H9 (cell line): ENCODE results near the gene ANKS3. TPM values are rescaled to one million over a fixed set of nuclear protein-coding genes. Genes with fewer than 3 reads are reported as not detected.
A peak's percentile ranks its signal among the peaks of the same experiment; 100 is the strongest.

Experiments
- DNase-seq: peaks from one replicate; pipeline ENCODE4 v3.0.0-alpha.2; 2017
- H2AFZ ChIP-seq: one replicate; pipeline ENCODE4 v1.6.1; 2013; ENCODE audit warnings: mild to moderate bottlenecking, low read length, control low read depth, moderate library complexity
- H2AK5ac ChIP-seq: 2 replicates; pipeline ENCODE4 v1.6.1; 2013; ENCODE audit warnings: low read length, control low read depth, mixed read lengths; ENCODE audit not compliant: insufficient read length
- H2BK120ac ChIP-seq: one replicate; pipeline ENCODE4 v1.6.1; 2013; ENCODE audit warnings: low read depth, mild to moderate bottlenecking, low read length, control low read depth, inconsistent platforms; ENCODE audit not compliant: poor library complexity, severe bottlenecking
- H2BK12ac ChIP-seq: 2 replicates; pipeline ENCODE4 v1.6.1; 2013; ENCODE audit warnings: low read length, control low read depth, mixed read lengths, low read depth; ENCODE audit not compliant: insufficient read length
- H2BK15ac ChIP-seq: 2 replicates; pipeline ENCODE4 v1.6.1; 2013; ENCODE audit warnings: low read depth, low read length, control low read depth
- H2BK20ac ChIP-seq: one replicate; pipeline ENCODE4 v1.6.1; 2013; ENCODE audit warnings: low read depth, mild to moderate bottlenecking, low read length, control low read depth, inconsistent platforms; ENCODE audit not compliant: poor library complexity, severe bottlenecking
- H2BK5ac ChIP-seq: 2 replicates; pipeline ENCODE4 v1.6.1; 2013; ENCODE audit warnings: low read length, control low read depth, mixed read lengths; ENCODE audit not compliant: insufficient read length
- H3K14ac ChIP-seq: 2 replicates; pipeline ENCODE4 v1.6.1; 2013; ENCODE audit warnings: low read length, control low read depth; ENCODE audit not compliant: insufficient read depth
- H3K18ac ChIP-seq: 2 replicates; pipeline ENCODE4 v1.6.1; 2013; ENCODE audit warnings: low read depth, mild to moderate bottlenecking, mixed read lengths, low read length, control low read depth; ENCODE audit not compliant: insufficient read length
- H3K23ac ChIP-seq: 2 replicates; pipeline ENCODE4 v1.6.1; 2013; ENCODE audit warnings: low read length, control low read depth, mixed read lengths, low read depth; ENCODE audit not compliant: insufficient read length
- H3K23me2 ChIP-seq: 2 replicates; pipeline ENCODE4 v1.6.1; 2013; ENCODE audit warnings: low read depth, mild to moderate bottlenecking, mixed read lengths, low read length, control low read depth; ENCODE audit not compliant: insufficient read length, poor library complexity, severe bottlenecking
- H3K27ac ChIP-seq: 2 replicates; pipeline ENCODE4 v1.5.1; 2013; ENCODE audit warnings: low read length, control low read depth, mixed read lengths, low read depth; ENCODE audit not compliant: insufficient read length
- H3K27me3 ChIP-seq: 2 replicates; pipeline ENCODE4 v1.6.1; 2013; ENCODE audit warnings: low read length, control low read depth, inconsistent platforms; ENCODE audit not compliant: insufficient read depth
- H3K4ac ChIP-seq: 2 replicates; pipeline ENCODE4 v1.6.1; 2013; ENCODE audit warnings: low read depth, mild to moderate bottlenecking, control low read depth, inconsistent platforms, low read length, moderate library complexity
- H3K4me1 ChIP-seq: 2 replicates; pipeline ENCODE4 v1.6.1; 2013; ENCODE audit warnings: low read length, control low read depth, inconsistent platforms; ENCODE audit not compliant: insufficient read depth
- H3K4me2 ChIP-seq: 2 replicates; pipeline ENCODE4 v1.6.1; 2013; ENCODE audit warnings: low read length, control low read depth, mixed read lengths; ENCODE audit not compliant: insufficient read length, insufficient read depth
- H3K56ac ChIP-seq: 2 replicates; pipeline ENCODE4 v1.6.1; 2013; ENCODE audit warnings: low read depth, mild to moderate bottlenecking, mixed read lengths, low read length, control low read depth; ENCODE audit not compliant: insufficient read length
- H3K79me1 ChIP-seq: 2 replicates; pipeline ENCODE4 v1.6.1; 2013; ENCODE audit warnings: low read depth, mild to moderate bottlenecking, moderate library complexity, low read length, control low read depth, inconsistent platforms; ENCODE audit not compliant: insufficient read depth, poor library complexity, severe bottlenecking
- H3K79me2 ChIP-seq: 2 replicates; pipeline ENCODE4 v1.6.1; 2013; ENCODE audit warnings: low read length, control low read depth, inconsistent platforms; ENCODE audit not compliant: insufficient read depth
- H3K9ac ChIP-seq: 2 replicates; pipeline ENCODE4 v1.6.1; 2013; ENCODE audit warnings: low read length, control low read depth, mixed read lengths; ENCODE audit not compliant: insufficient read length; ENCODE audit errors: extremely low read depth
- H3K9me3 ChIP-seq: one replicate; pipeline ENCODE4 v1.6.1; 2013; ENCODE audit warnings: low read depth, low read length, inconsistent platforms; ENCODE audit not compliant: control insufficient read depth
- H3T11ph ChIP-seq: one replicate; pipeline ENCODE4 v1.6.1; 2013; ENCODE audit warnings: mild to moderate bottlenecking, low read length, control low read depth, inconsistent platforms
- H4K20me1 ChIP-seq: one replicate; pipeline ENCODE4 v1.6.1; 2013; ENCODE audit not compliant: control insufficient read depth, insufficient read length, insufficient read depth
- H4K5ac ChIP-seq: 2 replicates; pipeline ENCODE4 v1.6.1; 2013; ENCODE audit warnings: low read depth, mild to moderate bottlenecking, mixed read lengths, low read length, control low read depth; ENCODE audit not compliant: insufficient read length
- H4K8ac ChIP-seq: replicated peaks from 2 replicates; pipeline ENCODE4 v1.6.1; 2013; ENCODE audit warnings: low read length, control low read depth, mixed read lengths, low read depth; ENCODE audit not compliant: insufficient read length
- H4K91ac ChIP-seq: 2 replicates; pipeline ENCODE4 v1.6.1; 2013; ENCODE audit warnings: low read depth, mild to moderate bottlenecking, moderate library complexity, mixed read lengths, low read length, control low read depth; ENCODE audit not compliant: insufficient read length
- H3K27ac Mint-ChIP-seq, 3 experiments: 2 replicates in 2 of 3; 3 replicates in 1 of 3; pipeline ENCODE4 v1.8.0; 2020 to 2021; ENCODE audit warnings: mixed read lengths in 3 of 3, mild to moderate bottlenecking in 1 of 3, moderate library complexity in 1 of 3
- H3K27me3 Mint-ChIP-seq: 2 replicates; pipeline ENCODE4 v1.8.0; 2021; ENCODE audit warnings: low read depth, mild to moderate bottlenecking, moderate library complexity, mixed read lengths
- H3K36me3 Mint-ChIP-seq, 3 experiments: 2 replicates in 2 of 3; 3 replicates in 1 of 3; pipeline ENCODE4 v1.8.0; 2020 to 2021; ENCODE audit warnings: low read depth in 3 of 3, mixed read lengths in 3 of 3; ENCODE audit not compliant: insufficient read depth in 1 of 3
- H3K4me1 Mint-ChIP-seq, 2 experiments: 2 replicates each; pipeline ENCODE4 v1.8.0; 2020; ENCODE audit warnings: mixed read lengths in 2 of 2
- H3K4me3 Mint-ChIP-seq, 2 experiments: 2 replicates in 1 of 2; 3 replicates in 1 of 2; pipeline ENCODE4 v1.8.0; 2020 to 2021; ENCODE audit warnings: mild to moderate bottlenecking in 2 of 2, mixed read lengths in 2 of 2, moderate library complexity in 1 of 2
- H3K9me3 Mint-ChIP-seq, 2 experiments: 2 replicates in 1 of 2; 3 replicates in 1 of 2; pipeline ENCODE4 v1.8.0; 2020; ENCODE audit warnings: mild to moderate bottlenecking in 2 of 2, mixed read lengths in 2 of 2, moderate library complexity in 1 of 2
- CTCF ChIP-seq: fragments of 200-600 bp; sonication (generic); conservative IDR thresholded peaks from 3 replicates; pipeline ENCODE4 v1.8.0; 2021; ENCODE audit warnings: antibody characterized with exemption, mild to moderate bottlenecking
- WGBS: extraction: QIAGEN DNeasy Blood & Tissue Kit; methylation state at CpG from one replicate; pipeline ENCODE4 v1.1.7; 2013; ENCODE audit warnings: missing lambda C conversion rate, low lambda C conversion rate, mixed read lengths; ENCODE audit not compliant: insufficient read length; ENCODE audit errors: extremely low coverage; 5-methylcytosine and 5-hydroxymethylcytosine counted together
- total RNA-seq: library from RNA; stranded (reverse); gene quantifications from 2 replicates; pipeline ENCODE4 v1.2.1, GENCODE V29; 2021

ANKS3 gene
- total RNA-seq, 1 experiment from 2014 or later = 32.0 TPM

DNA sequence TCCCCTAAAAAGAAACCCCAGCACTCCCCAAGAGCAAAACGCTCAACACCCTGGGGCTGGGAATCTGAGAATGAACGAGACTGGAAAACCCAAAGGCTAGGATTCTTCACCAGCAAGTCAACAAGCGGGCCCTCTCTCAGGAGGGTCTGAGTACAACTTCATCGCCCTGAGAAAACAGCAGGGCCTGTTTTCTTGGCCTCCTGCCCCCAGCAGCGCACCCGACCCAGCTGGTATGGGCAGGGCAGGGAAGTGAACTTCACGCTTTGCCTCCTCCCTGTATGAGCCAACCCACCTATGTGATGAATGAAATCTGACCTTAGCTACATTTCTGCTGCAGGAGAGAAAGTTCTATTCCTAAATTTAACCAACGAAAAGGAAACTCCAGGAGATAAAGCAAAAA is 29.6 kb downstream of the ANKS3 start:
- no peak overlapping the region for H3K4me3 Mint-ChIP-seq
- no peaks in the 10 kb centered on the region for H3K4me1 ChIP-seq
- H3K56ac ChIP-seq = no peak overlapping the region
- H4K91ac ChIP-seq = no peak overlapping the region
- no peak overlapping the region for H3K23ac ChIP-seq
- no peak overlapping the region for H4K5ac ChIP-seq
- no peak overlapping the region for H2AK5ac ChIP-seq
- no peak overlapping the region for H2BK12ac ChIP-seq
- H3K27ac Mint-ChIP-seq = peak overlapping the region in 2 of 3 experiments; percentile 35 to 79; a peak in 2 of 7 replicates
- no peak overlapping the region for H2BK15ac ChIP-seq
- no peak overlapping the region for H2BK20ac ChIP-seq
- no peak overlapping the region for H2BK5ac ChIP-seq
- no peaks in the 10 kb centered on the region for H3K27me3 ChIP-seq
- no peaks in the 10 kb centered on the region for H3K4me1 Mint-ChIP-seq
- no CpG with 5 or more reads among the region's 8 CpGs for WGBS
- TF ChIP-seq CTCF = no peak
- H3K9me3 ChIP-seq = no peaks in the 10 kb centered on the region
- H2AFZ ChIP-seq = no peak overlapping the region
- no peak for DNase-seq
- H3K27me3 Mint-ChIP-seq = no peaks in the 10 kb centered on the region
- H3K36me3 Mint-ChIP-seq = peaks cover 13 to 61% (median 46%) of the 10 kb centered on the region in 3 experiments; a peak in 6 of 7 replicates
- no peak overlapping the region for H3K27ac ChIP-seq
- no peaks in the 10 kb centered on the region for H3K79me2 ChIP-seq
- no peak overlapping the region for H3K4ac ChIP-seq
- no peaks in the 10 kb centered on the region for H3K9me3 Mint-ChIP-seq
- H3T11ph ChIP-seq = no peak overlapping the region
- no peak overlapping the region for H3K14ac ChIP-seq
- H3K18ac ChIP-seq = no peak overlapping the region
- no peaks in the 10 kb centered on the region for H3K79me1 ChIP-seq
- H3K23me2 ChIP-seq = no peaks in the 10 kb centered on the region
- no peak overlapping the region for H2BK120ac ChIP-seq
- H4K20me1 ChIP-seq = no peaks in the 10 kb centered on the region
- H3K9ac ChIP-seq = no peak overlapping the region
- no peak overlapping the region for H3K4me2 ChIP-seq
- H4K8ac ChIP-seq = no peak overlapping the region
